ENCODE measurements around the gene FAM163B. TPM values are rescaled to one million over a fixed set of nuclear protein-coding genes. Genes with fewer than 3 reads are reported as not detected.

Gene FAM163B
- total RNA-seq, 2 experiments from 2014 or later: not detected

DNA sequence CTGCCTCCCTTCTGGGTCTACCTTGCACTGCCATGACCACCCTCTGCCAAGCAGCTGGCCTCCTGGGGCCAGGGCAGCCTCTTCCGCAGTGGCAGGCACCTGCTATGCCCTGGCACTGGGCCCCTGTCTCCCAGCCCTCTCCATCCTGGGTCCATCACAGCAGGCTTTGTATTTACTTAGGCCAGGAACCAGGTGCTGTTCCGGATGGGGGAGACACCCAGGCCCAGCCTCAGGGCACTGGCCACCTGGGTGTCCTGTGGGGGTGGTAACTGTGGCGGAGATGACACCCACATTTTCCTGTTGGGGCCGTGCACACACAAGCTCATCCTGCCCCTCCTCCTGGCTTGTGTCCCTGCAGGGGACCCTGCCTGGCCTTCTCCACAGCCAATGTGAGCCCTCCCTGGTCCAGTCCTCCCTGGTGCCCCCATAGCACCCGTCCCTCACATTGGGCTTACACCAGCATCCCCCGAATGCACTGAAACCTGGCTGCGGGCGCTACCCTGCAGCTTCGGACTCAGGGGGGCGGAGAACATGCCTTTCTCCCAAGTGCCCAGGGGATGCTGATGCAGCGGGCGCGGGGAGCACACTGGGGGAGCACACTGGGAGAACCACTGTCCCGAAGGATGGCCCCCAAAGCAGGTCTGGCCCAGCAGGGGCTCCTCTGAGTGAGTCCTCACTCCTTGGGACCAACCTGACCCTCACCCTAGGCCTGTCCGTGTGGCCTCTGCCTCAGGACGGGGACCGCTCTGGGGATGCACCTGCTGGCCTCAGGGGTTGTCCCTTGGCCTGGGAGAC lies 17.9 kb downstream of the FAM163B start:
- H3K27me3 Mint-ChIP-seq (ENCODE audit: low read depth): no peaks in the 10 kb centered on the region
- no peak overlapping the region for H3K27ac Mint-ChIP-seq
- intact Hi-C loops (cut with micrococcal nuclease): loop anchor here (10.0 kb wide), 1 partner anchor 403 kb away; the partner anchor contains the start of gene VAV2
- peaks cover 2% of the 10 kb centered on the region for H3K9me3 Mint-ChIP-seq
- no peak for DNase-seq
- no peak overlapping the region for H3K4me3 Mint-ChIP-seq
- no peaks in the 10 kb centered on the region for H3K36me3 Mint-ChIP-seq (ENCODE audit: low read depth)
- CTCF ChIA-PET: interaction anchor here (0.9 to 3.4 kb wide), 3 partner anchors 45 to 134 kb away, joined by 3 to 14 read pairs (median 8); partner anchors contain the start of gene DBH
- no peaks in the 10 kb centered on the region for H3K4me1 Mint-ChIP-seq (ENCODE audit: low read depth)

DNA sequence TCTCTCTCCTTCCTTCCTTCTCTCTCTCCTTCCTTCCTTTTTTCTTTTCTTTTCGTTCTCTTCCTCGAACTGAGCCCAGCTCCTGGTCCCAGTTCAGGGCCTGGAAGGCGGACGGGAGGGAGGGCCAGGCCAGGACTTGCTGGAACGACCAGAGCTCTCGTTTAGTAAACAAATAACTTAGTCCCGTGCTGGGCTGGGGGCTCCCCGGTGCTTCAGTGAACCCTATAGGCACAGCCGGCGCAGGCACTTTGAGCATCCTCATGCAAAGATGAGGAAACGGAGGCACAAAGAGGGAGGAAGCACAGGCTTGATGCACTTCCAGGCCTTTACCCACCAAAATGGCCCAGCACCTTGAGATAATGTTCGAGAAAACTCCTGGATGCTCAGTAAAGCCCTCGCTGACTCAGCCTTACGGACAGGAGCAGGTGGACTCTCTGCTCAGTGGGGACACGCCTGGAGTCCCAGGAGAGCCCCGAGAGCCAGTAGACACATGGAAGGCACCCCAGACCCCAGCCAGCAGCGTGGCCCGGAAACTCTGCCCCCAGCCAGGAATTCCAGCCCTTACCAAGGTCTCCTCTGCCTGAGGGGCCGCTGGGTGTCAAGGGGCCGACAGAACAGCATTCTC lies 18.8 kb downstream of the FAM163B start:
- CTCF ChIA-PET: interaction anchor here (0.6 to 3.4 kb wide), 17 partner anchors 9 to 1492 kb away, joined by 3 to 14 read pairs (median 3); partner anchors contain the start of gene SARDH
- H3K4me3 Mint-ChIP-seq: no peak overlapping the region

DNA sequence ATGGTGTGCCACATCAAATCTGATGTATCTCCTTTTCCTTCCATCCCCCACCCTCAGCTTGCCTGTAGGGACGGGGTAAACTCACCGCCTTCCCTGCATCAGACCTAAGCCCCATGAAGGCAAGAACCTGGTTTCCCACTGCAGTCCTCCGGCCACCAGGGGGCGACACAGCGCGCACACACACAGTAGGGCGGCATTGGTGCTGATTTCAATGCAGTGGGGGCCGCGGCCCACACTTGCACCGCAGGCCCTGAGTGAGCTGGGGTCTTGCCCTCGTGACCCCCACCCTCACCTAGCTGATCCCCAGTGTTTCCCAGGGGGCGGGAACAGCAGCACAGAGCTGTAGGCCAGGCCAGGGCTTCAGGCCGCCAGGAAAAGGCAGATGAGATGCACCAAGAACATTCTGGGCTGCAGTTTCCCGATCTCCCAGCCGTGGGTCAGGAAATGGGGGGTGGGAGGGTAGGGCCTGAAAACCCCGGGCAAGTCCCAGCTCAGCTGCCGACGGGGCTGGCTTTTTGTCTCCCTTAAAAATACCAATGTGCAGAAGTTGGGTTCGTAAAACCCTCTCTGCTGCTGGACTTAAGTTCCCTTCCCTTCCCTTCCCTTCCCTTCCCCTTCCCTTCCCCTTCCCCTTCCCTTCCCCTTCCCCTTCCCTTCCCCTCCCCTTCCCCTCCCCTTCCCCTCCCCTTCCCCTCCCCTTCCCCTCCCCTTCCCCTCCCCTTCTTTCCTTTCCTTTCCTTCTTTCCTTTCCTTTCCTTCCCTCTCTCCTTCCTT lies 19.5 kb downstream of the FAM163B start:
- intact Hi-C loops (cut with micrococcal nuclease): loop anchor here (10.0 kb wide), 2 partner anchors 115 to 405 kb away; partner anchors contain the start of gene VAV2
- CTCF ChIA-PET: interaction anchor here (0.6 to 3.4 kb wide), 24 partner anchors 9 to 1759 kb away, joined by 3 to 14 read pairs (median 3); partner anchors contain the start of gene SARDH
- no peak overlapping the region for H3K4me3 Mint-ChIP-seq
- H3K36me3 Mint-ChIP-seq (ENCODE audit: low read depth): no peaks in the 10 kb centered on the region
- DNase-seq: peak; percentile 63
- peaks cover 2% of the 10 kb centered on the region for H3K9me3 Mint-ChIP-seq
- H3K27me3 Mint-ChIP-seq (ENCODE audit: low read depth): peaks cover 9% of the 10 kb centered on the region
- peaks cover 6% of the 10 kb centered on the region for H3K4me1 Mint-ChIP-seq (ENCODE audit: low read depth)
- no peak overlapping the region for H3K27ac Mint-ChIP-seq

More for the DNA sequence above, 18.8 kb downstream of the FAM163B start:
- intact Hi-C loops (cut with micrococcal nuclease): loop anchor here (10.0 kb wide), 1 partner anchor 404 kb away; the partner anchor contains the start of gene VAV2
- no peak overlapping the region for H3K27ac Mint-ChIP-seq
- DNase-seq: no peak
- H3K27me3 Mint-ChIP-seq (ENCODE audit: low read depth): peaks cover 6% of the 10 kb centered on the region
- peaks cover 2% of the 10 kb centered on the region for H3K9me3 Mint-ChIP-seq
- H3K4me1 Mint-ChIP-seq (ENCODE audit: low read depth): peaks cover 3% of the 10 kb centered on the region
- H3K36me3 Mint-ChIP-seq (ENCODE audit: low read depth): no peaks in the 10 kb centered on the region

DNA sequence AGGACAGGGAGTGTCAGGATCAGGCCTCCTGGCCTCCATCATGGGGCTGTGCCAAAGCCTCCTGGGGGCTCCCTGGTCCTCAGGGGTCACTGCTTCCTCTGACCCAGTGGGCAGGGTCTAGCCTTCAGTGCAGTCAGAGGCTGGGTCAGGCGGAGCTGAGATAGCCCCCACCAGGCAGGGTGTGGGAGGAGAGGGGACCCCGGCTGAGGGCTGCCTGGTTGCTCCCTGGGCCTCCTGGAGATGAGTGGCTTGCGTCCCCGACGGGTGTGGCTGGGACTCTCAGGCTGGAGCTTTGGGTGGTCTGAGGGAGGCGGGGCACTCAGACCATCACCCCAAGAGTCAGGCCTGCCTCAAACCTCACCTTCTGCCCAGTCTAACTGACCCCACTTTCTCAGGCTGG lies 21.7 kb downstream of the FAM163B start:
- CTCF ChIA-PET: interaction anchor here (0.5 kb wide), 1 partner anchor 33 kb away, joined by 4 read pairs; no protein-coding TSS in a partner anchor
- H3K9me3 Mint-ChIP-seq: peaks cover 2% of the 10 kb centered on the region
- H3K27ac Mint-ChIP-seq: no peak overlapping the region
- no peaks in the 10 kb centered on the region for H3K36me3 Mint-ChIP-seq (ENCODE audit: low read depth)
- intact Hi-C loops (cut with micrococcal nuclease): loop anchor here (10.0 kb wide), 1 partner anchor 117 kb away; no protein-coding TSS in a partner anchor
- H3K4me1 Mint-ChIP-seq (ENCODE audit: low read depth): peaks cover 9% of the 10 kb centered on the region
- H3K27me3 Mint-ChIP-seq (ENCODE audit: low read depth): peaks cover 20% of the 10 kb centered on the region
- no peak overlapping the region for H3K4me3 Mint-ChIP-seq
- DNase-seq: no peak

DNA sequence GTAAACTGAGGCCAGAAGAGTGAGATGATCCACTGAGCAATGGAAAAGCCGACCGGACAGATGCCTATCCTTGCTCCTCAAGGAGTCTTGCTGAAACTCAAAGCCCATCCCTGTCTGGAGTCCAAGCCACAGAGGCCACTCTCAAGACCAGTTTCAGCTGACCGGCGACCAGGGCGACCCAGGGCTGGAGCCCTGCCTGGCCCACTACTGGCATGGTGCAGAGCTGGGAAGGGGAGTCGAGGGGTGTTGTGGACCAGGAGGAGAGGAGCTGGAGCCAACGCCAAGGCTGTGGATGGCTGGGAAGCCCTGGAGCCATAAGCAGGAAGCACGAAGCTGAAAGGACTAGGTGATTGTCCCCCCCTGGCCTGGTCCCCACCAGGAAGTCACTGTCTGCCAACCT lies 22.1 kb downstream of the FAM163B start:
- Mint-ChIP-seq H3K4me1 (ENCODE audit: low read depth) (peaks cover 9% of the 10 kb centered on the region), H3K27me3 (ENCODE audit: low read depth) (peaks cover 24% of the 10 kb centered on the region), H3K9me3 (peaks cover 2% of the 10 kb centered on the region), H3K36me3 (ENCODE audit: low read depth) (no peaks in the 10 kb centered on the region), H3K4me3 (no peak overlapping the region), H3K27ac (no peak overlapping the region)
- no peak for DNase-seq
- CTCF ChIA-PET: interaction anchor here (0.5 kb wide), 1 partner anchor 33 kb away, joined by 4 read pairs; no protein-coding TSS in a partner anchor
- intact Hi-C loops (cut with micrococcal nuclease): loop anchor here (10.0 kb wide), 1 partner anchor 118 kb away; no protein-coding TSS in a partner anchor

DNA sequence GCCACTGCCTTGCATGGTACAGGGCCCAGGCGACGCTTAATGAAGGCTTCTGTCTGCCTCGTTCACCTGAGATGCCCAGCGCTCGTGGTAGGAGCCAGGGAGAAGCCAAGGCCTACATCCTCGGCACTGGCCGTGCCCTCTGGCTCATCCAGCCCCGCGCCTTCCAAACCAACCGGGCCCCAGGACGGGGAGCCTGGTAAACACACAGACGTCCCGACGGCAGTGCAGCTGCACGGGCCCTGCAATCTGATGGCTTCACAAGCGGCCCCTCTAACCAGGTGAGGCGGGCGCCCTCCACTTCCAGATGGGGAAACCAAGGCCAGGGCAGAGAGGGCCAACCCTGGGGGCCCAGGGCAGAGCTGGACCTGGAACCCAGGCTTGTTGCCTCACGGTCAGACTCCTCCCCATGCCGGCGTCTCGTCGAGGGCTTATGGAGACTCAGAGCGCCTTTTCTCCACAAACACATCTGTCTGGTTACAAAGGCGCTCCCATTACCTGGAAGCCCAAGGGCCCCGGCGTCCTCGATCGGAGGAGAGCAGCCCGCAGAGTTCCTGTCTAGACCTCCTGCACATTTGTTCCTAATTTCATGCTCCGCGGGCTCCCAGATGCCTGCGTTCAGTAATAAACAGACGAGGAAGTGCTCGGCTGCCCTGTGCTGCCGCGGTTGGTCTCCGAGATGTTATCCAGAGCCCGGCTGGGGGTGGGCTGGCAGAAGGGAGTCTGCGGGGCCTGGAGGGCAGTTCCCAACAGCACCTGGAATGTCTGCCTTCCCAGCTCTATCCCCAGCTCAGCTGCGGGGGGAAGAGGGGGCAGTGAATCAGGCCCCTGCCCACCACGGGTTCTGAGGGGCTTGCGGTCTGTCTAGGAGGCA lies 23.5 kb downstream of the FAM163B start:
- H3K9me3 Mint-ChIP-seq: peaks cover 2% of the 10 kb centered on the region
- H3K36me3 Mint-ChIP-seq (ENCODE audit: low read depth): no peaks in the 10 kb centered on the region
- intact Hi-C loops (cut with micrococcal nuclease): loop anchor here (10.0 kb wide), 1 partner anchor 119 kb away; no protein-coding TSS in a partner anchor
- H3K4me3 Mint-ChIP-seq: no peak overlapping the region
- no peak overlapping the region for H3K27ac Mint-ChIP-seq
- CTCF ChIA-PET: no interaction called here
- no peak for DNase-seq
- H3K4me1 Mint-ChIP-seq (ENCODE audit: low read depth): peaks cover 9% of the 10 kb centered on the region
- peaks cover 32% of the 10 kb centered on the region for H3K27me3 Mint-ChIP-seq (ENCODE audit: low read depth)

DNA sequence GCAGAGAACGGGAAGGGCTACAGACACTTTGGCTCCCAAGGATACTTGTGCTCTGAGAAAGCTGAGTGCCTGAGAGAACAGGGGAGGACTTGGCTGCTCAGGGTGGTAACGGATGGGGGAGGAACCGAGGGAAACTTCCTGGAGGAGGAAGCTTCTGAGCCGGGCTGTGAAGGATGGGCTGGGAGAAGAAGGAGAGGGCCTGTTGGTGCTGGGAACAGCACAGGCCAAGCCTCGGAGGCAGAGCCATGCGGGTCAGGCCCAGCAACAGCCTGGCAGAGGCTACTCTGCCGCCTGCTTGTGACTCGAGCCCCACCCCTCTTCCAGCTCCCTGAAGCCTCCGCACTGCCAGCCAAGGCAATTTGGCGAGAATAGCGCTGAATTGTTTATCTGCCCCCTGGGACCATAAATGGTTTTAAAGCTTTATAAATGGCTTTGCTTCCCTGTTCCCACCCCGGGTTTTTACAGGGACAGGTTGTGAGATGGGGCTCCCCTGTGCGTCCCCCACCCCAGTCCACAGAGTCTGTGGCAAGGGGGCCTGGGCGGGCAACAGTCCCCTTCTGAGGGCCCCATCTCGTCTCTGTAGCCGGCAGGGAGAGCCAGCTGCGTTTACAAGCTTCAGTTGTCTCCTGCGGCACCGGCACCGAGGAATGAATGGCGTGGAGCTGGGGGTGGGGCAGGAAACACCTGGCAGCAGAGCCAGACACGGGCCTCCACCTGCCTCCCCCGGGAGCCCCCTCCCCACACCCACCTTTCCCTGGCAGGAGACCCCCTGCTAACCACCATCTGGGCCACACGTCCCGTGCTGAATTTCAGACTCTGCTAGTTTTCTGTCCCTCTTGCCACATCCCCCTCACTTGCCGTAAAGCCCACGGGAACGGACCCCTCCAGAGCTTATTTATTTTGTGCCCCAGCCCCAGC lies 24.4 kb downstream of the FAM163B start:
- Mint-ChIP-seq H3K27ac (no peak overlapping the region), H3K4me1 (ENCODE audit: low read depth) (peaks cover 9% of the 10 kb centered on the region), H3K9me3 (peaks cover 2% of the 10 kb centered on the region), H3K27me3 (ENCODE audit: low read depth) (peaks cover 40% of the 10 kb centered on the region), H3K36me3 (ENCODE audit: low read depth) (no peaks in the 10 kb centered on the region), H3K4me3 (no peak overlapping the region)
- intact Hi-C loops (cut with micrococcal nuclease): loop anchor here (10.0 kb wide), 1 partner anchor 120 kb away; no protein-coding TSS in a partner anchor
- CTCF ChIA-PET: no interaction called here
- peak; percentile 16 for DNase-seq

DNA sequence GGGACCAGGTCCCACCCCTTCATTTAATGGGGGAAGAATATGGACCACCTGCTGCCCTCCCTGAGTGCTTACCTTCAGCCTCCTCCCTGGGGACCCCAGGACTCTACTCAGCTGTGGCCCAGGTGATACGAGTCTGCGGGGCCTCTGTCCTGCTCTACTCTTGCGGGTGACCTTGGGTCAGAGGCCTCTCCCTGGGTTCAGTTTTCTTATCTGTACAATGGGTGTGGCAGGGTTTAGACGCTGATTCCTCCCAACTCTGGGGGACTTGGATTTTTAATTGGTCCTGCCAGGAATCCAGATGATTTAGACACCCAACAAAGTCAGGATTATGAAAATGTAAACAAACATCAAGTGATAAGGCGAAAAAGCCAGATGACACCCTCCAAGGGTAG lies 25.0 kb downstream of the FAM163B start:
- H3K4me3 Mint-ChIP-seq: no peak overlapping the region
- H3K4me1 Mint-ChIP-seq (ENCODE audit: low read depth): peaks cover 9% of the 10 kb centered on the region
- no peak for DNase-seq
- intact Hi-C loops (cut with micrococcal nuclease): loop anchor here (10.0 kb wide), 1 partner anchor 121 kb away; no protein-coding TSS in a partner anchor
- peaks cover 40% of the 10 kb centered on the region for H3K27me3 Mint-ChIP-seq (ENCODE audit: low read depth)
- no peak overlapping the region for H3K27ac Mint-ChIP-seq
- peaks cover 2% of the 10 kb centered on the region for H3K9me3 Mint-ChIP-seq
- CTCF ChIA-PET: no interaction called here
- no peaks in the 10 kb centered on the region for H3K36me3 Mint-ChIP-seq (ENCODE audit: low read depth)

DNA sequence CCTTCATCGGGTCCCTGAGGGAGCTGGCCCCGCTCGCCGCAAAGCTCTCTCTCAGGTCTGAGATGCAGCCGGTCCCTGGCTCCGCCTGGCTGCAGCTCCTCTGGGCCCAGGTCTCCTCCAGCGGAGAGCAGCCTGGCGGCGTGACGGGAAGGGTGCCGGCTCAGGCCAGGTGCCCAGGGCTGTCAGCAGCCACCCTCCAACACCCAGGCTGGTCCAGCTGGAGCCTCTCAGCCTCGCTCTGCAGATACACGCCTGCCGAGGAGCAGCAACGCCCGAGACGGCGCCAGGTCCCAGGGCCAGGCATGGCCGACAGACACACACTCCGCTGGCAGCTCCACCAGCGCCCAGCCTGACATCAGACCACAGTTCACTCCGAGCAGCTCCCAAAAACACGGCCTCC lies 25.6 kb downstream of the FAM163B start:
- peaks cover 40% of the 10 kb centered on the region for H3K27me3 Mint-ChIP-seq (ENCODE audit: low read depth)

DNA sequence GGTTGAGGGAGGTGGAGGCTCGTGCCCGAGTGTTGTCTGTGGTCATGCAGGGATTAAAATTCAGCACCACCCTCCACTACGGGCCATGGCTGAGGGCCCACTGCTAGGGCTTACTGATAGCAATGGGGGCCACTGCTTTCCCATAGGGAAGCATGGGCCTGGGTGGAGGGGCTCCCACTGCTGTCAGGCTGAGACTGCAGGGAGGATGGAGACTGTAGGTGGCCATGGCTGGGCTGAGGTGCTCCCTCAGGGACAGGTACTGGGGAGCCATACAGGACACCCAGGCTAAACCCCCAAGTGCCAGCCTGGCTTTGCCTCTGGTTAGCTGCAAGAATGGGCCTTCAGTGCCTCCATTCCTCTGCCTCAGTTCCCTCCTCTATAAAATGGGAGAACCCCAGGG lies 26.1 kb downstream of the FAM163B start:
- peaks cover 9% of the 10 kb centered on the region for H3K4me1 Mint-ChIP-seq (ENCODE audit: low read depth)
- H3K27ac Mint-ChIP-seq: no peak overlapping the region
- H3K27me3 Mint-ChIP-seq (ENCODE audit: low read depth): peaks cover 43% of the 10 kb centered on the region
- CTCF ChIA-PET: no interaction called here
- H3K9me3 Mint-ChIP-seq: no peaks in the 10 kb centered on the region
- intact Hi-C loops (cut with micrococcal nuclease): loop anchor here (10.0 kb wide), 1 partner anchor 122 kb away; no protein-coding TSS in a partner anchor
- no peaks in the 10 kb centered on the region for H3K36me3 Mint-ChIP-seq (ENCODE audit: low read depth)
- H3K4me3 Mint-ChIP-seq: no peak overlapping the region
- no peak for DNase-seq

More for the DNA sequence above, 25.6 kb downstream of the FAM163B start:
- Mint-ChIP-seq H3K36me3 (ENCODE audit: low read depth) (no peaks in the 10 kb centered on the region), H3K27ac (no peak overlapping the region), H3K4me1 (ENCODE audit: low read depth) (peaks cover 9% of the 10 kb centered on the region), H3K4me3 (no peak overlapping the region), H3K9me3 (peaks cover 2% of the 10 kb centered on the region)
- CTCF ChIA-PET: no interaction called here
- DNase-seq: no peak
- intact Hi-C loops (cut with micrococcal nuclease): loop anchor here (10.0 kb wide), 1 partner anchor 121 kb away; no protein-coding TSS in a partner anchor

Measured in activated naive CD4-positive, alpha-beta T cell treated with anti-CD3 and anti-CD28 coated beads for 36 hours (primary cell).